GM19467 (cell line): ENCODE results near the gene ZNF493.

Experiments used
- ATAC-seq: cut with Tn5 transposase; IDR thresholded peaks from one replicate; pipeline ENCODE4 v1.9.1; 2021; ENCODE audit warnings: mild to moderate bottlenecking, moderate library complexity; ENCODE audit not compliant: unreplicated experiment

Gene ZNF493

GRCh38 chr19:21462540-21462939, 65.6 kb downstream of the ZNF493 start:
- no peak for ATAC-seq

GRCh38 chr19:21463449-21464105, 66.6 kb downstream of the ZNF493 start:
- no peak for ATAC-seq

- no peak for ATAC-seq
Measured at GRCh38 chr19:21466627-21467026, 69.7 kb downstream of the ZNF493 start.

- no peak for ATAC-seq
Measured at GRCh38 chr19:21468791-21469190, 71.9 kb downstream of the ZNF493 start.

DNA sequence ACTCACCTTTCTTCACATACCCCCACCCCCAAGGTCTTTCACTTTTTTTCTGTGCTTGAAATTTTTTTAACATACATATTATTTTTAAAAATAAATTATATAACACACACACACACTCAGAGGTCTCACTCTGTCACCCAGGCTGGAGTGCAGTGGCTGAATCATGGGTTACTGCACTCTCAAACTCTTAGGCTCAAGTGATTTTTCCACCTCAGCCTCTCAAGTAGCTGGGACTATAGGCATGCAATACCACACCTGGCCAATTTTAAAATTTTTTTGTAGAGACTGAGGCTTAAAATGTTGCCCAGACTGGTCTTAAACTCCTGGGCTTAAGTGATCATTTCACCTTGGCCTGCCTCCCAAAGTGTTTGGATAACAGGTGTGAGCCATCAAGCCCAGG, 75.6 kb downstream of the ZNF493 start:
- ATAC-seq = no peak

GRCh38 chr19:21474671-21475181, 77.8 kb downstream of the ZNF493 start:
- no peak for ATAC-seq
